K562 (cell line): Measurements from ENCODE around the gene PTRHD1. TPM values are rescaled to one million over a fixed set of nuclear protein-coding genes. Genes with fewer than 3 reads are reported as not detected.

Experiments
- BHLHE40 ChIP-seq: IDR thresholded peaks from 2 replicates; pipeline ENCODE4 v1.6.1; 2011; ENCODE audit warnings: low read length, improper control_type of control experiment
- BMI1 ChIP-seq: fragments of 150-350 bp; IDR thresholded peaks from 2 replicates; pipeline ENCODE4 v1.6.1; 2014; ENCODE audit warnings: low read length
- CBFA2T2 ChIP-seq: fragments of 450-650 bp; conservative IDR thresholded peaks from 2 replicates; pipeline ENCODE4 v1.6.1; 2017; ENCODE audit warnings: mild to moderate bottlenecking
- CBX5 ChIP-seq: IDR thresholded peaks from 2 replicates; pipeline ENCODE4 v1.6.1; 2014; ENCODE audit warnings: low read depth, borderline replicate concordance
- CXXC5 ChIP-seq: fragments of 250-450 bp; sonication (Bioruptor Pico); IDR thresholded peaks from 2 replicates; pipeline ENCODE4 v1.8.0; 2022; ENCODE audit warnings: inconsistent platforms, mild to moderate bottlenecking, moderate library complexity
- ELF2 ChIP-seq: fragments of 250-450 bp; sonication (Bioruptor Pico); IDR thresholded peaks from 2 replicates; pipeline ENCODE4 v1.5.0; 2021; ENCODE audit warnings: mild to moderate bottlenecking
- HCFC1 ChIP-seq: IDR thresholded peaks from 2 replicates; pipeline ENCODE4 v1.6.1; 2012; ENCODE audit warnings: low read depth, low read length, improper control_type of control experiment
- HDAC1 ChIP-seq, 2 experiments: fragments of 450-650 bp; IDR thresholded peaks; 2 replicates each; pipeline ENCODE4 v1.6.1; 2016 to 2017; ENCODE audit warnings: inconsistent platforms in 1 of 2, mild to moderate bottlenecking in 1 of 2, moderate library complexity in 1 of 2
- KDM5B ChIP-seq: fragments of 200-600 bp; sonication (generic); IDR thresholded peaks from 2 replicates; pipeline ENCODE4 v1.6.1; 2012; ENCODE audit warnings: low read depth, mild to moderate bottlenecking, moderate library complexity, low read length, control low read depth, inconsistent platforms; ENCODE audit not compliant: insufficient replicate concordance
- NR4A1 ChIP-seq, 2 experiments: fragments of 250-450 bp in 1 of 2; fragments of 450-650 bp in 1 of 2; sonication (Bioruptor Pico) in 1 of 2; IDR thresholded peaks; 2 replicates each; pipeline versions ENCODE4 v1.4.0 to v1.6.1; 2016 to 2020; ENCODE audit warnings: mild to moderate bottlenecking in 2 of 2, missing compliant biosample characterization in 1 of 2, missing genetic modification characterization in 1 of 2, moderate library complexity in 1 of 2
- TEAD2 ChIP-seq: fragments of 450-650 bp; IDR thresholded peaks from 2 replicates; pipeline ENCODE4 v1.6.1; 2016; ENCODE audit warnings: missing genetic modification characterization, control low read depth, missing compliant biosample characterization
- THRAP3 ChIP-seq: fragments of 450-650 bp; IDR thresholded peaks from 2 replicates; pipeline ENCODE4 v1.6.1; 2016; ENCODE audit warnings: mild to moderate bottlenecking, inconsistent platforms, borderline replicate concordance
- ZSCAN32 ChIP-seq: fragments of 450-650 bp; formaldehyde crosslinking; IDR thresholded peaks from 2 replicates; pipeline ENCODE4 v1.4.0; 2020; ENCODE audit warnings: mild to moderate bottlenecking, moderate library complexity
- polyA plus RNA-seq, 8 experiments: library from polyadenylated mRNA; depleted of rRNA in 4 of 8; stranded (reverse) in 5 of 8; unstranded in 3 of 8; fragments of >200 nt; fragmentation: Nextera tagmentation in 2 of 8; fragmentation: Illumina TruSeq in 1 of 8; extraction: Ambion mirVana in 2 of 8; extraction: Trizol in 1 of 8; gene quantifications; 2 replicates each; pipeline versions ENCODE4 v1.2.1 to v1.2.3, GENCODE V29; 2011 to 2014; ENCODE audit warnings: inconsistent platforms in 1 of 8, missing spikeins in 1 of 8
- total RNA-seq, 7 experiments: library from RNA; depleted of rRNA in 6 of 7; stranded (reverse); fragments of >200 nt in 6 of 7; fragmentation: Illumina TruSeq in 2 of 7; extraction: Trizol in 2 of 7; gene quantifications; 2 replicates each; pipeline versions ENCODE4 v1.2.1 to v1.2.3, GENCODE V29; 2011 to 2021; ENCODE audit warnings: low replicate concordance in 1 of 7
- TF ChIP-seq, protein P1 (sequence below), 2 experiments: fragments of 450-650 bp; IDR thresholded peaks; 2 replicates each; pipeline ENCODE4 v1.6.1; 2016; ENCODE audit warnings: mild to moderate bottlenecking in 2 of 2, borderline replicate concordance in 1 of 2, low read depth in 1 of 2, moderate library complexity in 1 of 2
- TF ChIP-seq, protein P2 (sequence below): IDR thresholded peaks from 2 replicates; pipeline ENCODE4 v1.6.1; 2011; ENCODE audit warnings: borderline replicate concordance, low read depth, mild to moderate bottlenecking, moderate library complexity, low read length; ENCODE audit not compliant: insufficient read depth, poor library complexity, severe bottlenecking

The PTRHD1 gene
- total and polyA plus RNA-seq, 9 of the 15 experiments (the other 6 are each of a cell fraction or from before 2014, with no cell fraction given): 15.8 to 83.2 (median 46.6) TPM

DNA sequence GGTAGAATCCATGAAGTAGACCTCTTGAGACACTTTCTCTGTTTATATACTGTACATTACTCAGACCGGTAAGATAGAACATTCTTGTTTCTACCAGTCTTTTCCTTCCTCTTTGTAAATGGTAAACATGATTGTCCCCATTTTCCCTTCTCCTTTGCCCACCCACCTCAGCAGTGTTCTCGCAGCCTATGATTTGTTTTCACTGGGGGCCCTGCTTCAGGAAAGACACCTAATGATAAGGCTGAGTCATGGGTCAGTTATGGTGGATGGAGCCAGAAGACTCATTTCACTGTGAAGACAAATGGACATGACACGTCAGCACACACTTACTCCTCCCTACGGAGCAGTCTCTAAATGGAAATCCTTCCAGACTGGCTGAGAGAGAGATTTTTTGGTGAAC lies 23.7 kb upstream of the PTRHD1 start (continued):
- TF ChIP-seq, protein P1, sequence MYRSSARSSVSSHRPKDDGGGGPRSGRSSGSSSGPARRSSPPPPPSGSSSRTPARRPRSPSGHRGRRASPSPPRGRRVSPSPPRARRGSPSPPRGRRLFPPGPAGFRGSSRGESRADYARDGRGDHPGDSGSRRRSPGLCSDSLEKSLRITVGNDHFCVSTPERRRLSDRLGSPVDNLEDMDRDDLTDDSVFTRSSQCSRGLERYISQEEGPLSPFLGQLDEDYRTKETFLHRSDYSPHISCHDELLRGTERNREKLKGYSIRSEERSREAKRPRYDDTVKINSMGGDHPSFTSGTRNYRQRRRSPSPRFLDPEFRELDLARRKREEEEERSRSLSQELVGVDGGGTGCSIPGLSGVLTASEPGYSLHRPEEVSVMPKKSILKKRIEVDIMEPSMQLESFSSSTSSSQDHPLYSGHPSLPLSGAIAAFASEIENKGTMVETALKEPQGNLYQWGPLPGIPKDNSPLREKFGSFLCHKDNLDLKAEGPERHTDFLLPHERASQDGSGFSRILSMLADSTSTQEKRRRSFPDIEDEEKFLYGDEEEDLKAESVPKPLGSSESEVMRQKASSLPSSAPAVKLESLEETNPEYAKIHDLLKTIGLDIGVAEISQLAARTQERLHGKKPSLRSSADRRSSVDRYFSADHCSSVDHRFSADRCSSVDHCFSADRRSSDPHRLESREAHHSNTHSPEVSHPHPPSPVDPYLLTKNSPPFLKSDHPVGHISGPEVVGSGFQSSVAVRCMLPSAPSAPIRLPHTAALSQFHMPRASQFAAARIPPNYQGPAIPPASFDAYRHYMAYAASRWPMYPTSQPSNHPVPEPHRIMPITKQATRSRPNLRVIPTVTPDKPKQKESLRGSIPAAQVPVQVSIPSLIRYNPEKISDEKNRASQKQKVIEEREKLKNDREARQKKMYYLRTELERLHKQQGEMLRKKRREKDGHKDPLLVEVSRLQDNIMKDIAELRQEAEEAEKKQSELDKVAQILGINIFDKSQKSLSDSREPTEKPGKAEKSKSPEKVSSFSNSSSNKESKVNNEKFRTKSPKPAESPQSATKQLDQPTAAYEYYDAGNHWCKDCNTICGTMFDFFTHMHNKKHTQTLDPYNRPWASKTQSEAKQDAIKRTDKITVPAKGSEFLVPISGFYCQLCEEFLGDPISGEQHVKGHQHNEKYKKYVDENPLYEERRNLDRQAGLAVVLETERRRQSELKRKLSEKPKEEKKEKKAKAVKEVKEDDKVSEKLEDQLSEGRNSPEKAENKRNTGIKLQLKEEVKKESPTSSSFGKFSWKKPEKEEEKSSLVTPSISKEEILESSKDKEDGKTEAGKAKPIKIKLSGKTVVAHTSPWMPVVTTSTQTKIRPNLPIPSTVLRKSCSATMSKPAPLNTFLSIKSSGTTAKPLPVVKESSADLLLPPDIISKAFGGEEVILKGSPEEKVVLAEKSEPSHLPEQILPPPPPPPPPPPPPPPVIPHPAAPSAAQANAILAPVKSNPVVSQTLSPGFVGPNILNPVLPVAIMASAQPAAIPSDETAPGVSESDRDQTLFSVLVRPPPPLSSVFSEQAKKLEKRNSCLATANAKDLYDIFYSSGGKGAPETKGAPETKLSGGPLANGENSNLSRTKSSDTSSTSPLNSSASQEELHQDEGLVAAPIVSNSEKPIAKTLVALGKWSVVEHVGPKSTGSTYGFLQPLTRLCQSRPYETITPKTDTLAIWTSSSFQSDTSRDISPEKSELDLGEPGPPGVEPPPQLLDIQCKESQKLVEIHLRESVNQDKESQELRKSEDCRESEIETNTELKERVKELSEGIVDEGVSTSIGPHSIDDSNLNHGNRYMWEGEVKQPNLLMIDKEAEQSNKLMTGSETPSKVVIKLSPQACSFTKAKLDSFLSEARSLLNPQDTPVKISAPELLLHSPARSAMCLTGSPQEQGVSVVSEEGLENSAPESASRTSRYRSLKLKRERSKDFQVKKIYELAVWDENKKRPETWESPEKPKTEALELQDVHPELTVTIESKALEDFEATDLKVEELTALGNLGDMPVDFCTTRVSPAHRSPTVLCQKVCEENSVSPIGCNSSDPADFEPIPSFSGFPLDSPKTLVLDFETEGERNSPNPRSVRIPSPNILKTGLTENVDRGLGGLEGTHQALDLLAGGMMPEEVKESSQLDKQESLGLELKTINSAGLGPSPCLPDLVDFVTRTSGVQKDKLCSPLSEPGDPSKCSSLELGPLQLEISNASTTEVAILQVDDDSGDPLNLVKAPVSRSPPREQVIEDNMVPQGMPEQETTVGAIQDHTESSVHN (IDR thresholded peaks at IDR 0.05; ENCODE audit: borderline replicate concordance in 1 of 2, low read depth in 1 of 2): no peak
- TF ChIP-seq TEAD2 (tag): no peak
- no peak for TF ChIP-seq HCFC1
- no peak for TF ChIP-seq CXXC5 (CRISPR knock-in tag)
- TF ChIP-seq BMI1: no peak
- TF ChIP-seq HDAC1 (IDR thresholded peaks at IDR 0.05): no peak
- TF ChIP-seq, protein P2, sequence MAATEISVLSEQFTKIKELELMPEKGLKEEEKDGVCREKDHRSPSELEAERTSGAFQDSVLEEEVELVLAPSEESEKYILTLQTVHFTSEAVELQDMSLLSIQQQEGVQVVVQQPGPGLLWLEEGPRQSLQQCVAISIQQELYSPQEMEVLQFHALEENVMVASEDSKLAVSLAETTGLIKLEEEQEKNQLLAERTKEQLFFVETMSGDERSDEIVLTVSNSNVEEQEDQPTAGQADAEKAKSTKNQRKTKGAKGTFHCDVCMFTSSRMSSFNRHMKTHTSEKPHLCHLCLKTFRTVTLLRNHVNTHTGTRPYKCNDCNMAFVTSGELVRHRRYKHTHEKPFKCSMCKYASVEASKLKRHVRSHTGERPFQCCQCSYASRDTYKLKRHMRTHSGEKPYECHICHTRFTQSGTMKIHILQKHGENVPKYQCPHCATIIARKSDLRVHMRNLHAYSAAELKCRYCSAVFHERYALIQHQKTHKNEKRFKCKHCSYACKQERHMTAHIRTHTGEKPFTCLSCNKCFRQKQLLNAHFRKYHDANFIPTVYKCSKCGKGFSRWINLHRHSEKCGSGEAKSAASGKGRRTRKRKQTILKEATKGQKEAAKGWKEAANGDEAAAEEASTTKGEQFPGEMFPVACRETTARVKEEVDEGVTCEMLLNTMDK: no peak
- TF ChIP-seq NR4A1 (CRISPR knock-in tag; IDR thresholded peaks at IDR 0.05): no peak
- TF ChIP-seq NR4A1 (tag; IDR thresholded peaks at IDR 0.05): no peak; the same call in 1 of the 2 replicates
- no peak for TF ChIP-seq THRAP3
- peak; percentile 39; the same call in 1 of the 2 replicates for TF ChIP-seq ELF2 (CRISPR knock-in tag)
- no peak for TF ChIP-seq CBX5
- no peak for TF ChIP-seq CBFA2T2
- no peak for TF ChIP-seq KDM5B
- TF ChIP-seq ZSCAN32 (CRISPR knock-in tag): no peak
- TF ChIP-seq BHLHE40: no peak
